ENCODE results near the gene MT1G.

The MT1G gene

DNA sequence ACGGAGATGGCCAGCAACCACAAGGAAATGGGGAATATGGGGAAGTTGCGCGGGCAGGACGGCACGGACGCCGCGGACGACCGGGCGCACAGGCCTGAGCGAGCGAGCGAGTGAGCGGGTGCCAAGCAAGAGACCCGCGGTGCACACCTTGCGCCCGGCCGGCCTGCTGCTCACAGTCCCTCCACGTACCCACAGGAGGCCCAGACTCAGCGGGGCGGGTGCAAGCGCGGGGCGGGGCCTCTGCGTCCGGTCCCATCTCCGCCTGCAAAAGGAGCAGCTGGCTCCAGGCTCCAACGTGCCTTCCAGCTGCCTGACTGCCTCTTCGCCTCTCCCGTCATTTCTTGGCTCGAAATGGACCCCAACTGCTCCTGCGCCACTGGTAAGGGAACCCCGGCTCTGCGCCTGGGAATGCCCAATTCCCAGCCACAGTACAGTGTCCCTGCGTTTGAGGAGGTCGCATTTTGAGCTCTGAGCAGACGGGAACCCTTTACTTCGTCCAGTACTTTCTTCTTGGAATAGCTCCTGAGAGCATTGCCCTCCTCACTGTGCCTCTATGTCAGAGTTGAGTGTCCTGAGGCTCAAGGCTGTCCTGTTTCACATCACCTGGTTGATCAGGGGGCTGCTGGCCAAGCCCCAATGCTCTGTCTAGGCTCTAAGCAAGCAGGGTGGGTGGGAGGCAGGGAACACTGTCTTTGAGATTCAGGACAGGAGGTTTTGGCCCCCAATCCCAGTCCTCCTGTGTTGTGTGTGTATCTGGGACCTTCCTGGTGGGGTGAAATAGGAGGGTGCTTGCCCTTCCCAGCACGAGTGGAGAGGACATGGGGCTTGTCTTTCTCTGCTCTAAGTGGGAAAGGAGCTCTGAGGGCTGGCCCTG lies 50.4 kb downstream of the MT1G start:
- TF ChIP-seq, protein P1, sequence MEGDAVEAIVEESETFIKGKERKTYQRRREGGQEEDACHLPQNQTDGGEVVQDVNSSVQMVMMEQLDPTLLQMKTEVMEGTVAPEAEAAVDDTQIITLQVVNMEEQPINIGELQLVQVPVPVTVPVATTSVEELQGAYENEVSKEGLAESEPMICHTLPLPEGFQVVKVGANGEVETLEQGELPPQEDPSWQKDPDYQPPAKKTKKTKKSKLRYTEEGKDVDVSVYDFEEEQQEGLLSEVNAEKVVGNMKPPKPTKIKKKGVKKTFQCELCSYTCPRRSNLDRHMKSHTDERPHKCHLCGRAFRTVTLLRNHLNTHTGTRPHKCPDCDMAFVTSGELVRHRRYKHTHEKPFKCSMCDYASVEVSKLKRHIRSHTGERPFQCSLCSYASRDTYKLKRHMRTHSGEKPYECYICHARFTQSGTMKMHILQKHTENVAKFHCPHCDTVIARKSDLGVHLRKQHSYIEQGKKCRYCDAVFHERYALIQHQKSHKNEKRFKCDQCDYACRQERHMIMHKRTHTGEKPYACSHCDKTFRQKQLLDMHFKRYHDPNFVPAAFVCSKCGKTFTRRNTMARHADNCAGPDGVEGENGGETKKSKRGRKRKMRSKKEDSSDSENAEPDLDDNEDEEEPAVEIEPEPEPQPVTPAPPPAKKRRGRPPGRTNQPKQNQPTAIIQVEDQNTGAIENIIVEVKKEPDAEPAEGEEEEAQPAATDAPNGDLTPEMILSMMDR (IDR thresholded peaks at IDR 0.05; ENCODE audit: low read depth, low read length) = no peak
- DNase-seq (ENCODE audit: low read depth, low spot score) = peak; percentile 62
- H3K4me3 ChIP-seq (ENCODE audit: low read depth, low read length) = peak overlapping the region; percentile 8
- in situ Hi-C loops (cut with HindIII; ENCODE audit: low sequenced_read_pairs) = no loop called here
